ENCODE data around the gene TBRG1.
A peak's percentile ranks its signal among the peaks of the same experiment; 100 is the strongest.

The TBRG1 gene

GRCh38 chr11:124618863-124619262 lies 3.8 kb upstream of the TBRG1 start:
- DNase-seq, result no peak

- DNase-seq, result no peak
These were observed 1.3 kb downstream of the TBRG1 start for GRCh38 chr11:124623861-124624525.

GRCh38 chr11:124625504-124626168 lies 3.0 kb downstream of the TBRG1 start:
- DNase-seq, result no peak

GRCh38 chr11:124627546-124627945 lies 4.9 kb downstream of the TBRG1 start:
- no peak for DNase-seq

GRCh38 chr11:124629961-124630360 lies 7.3 kb downstream of the TBRG1 start:
- no peak for DNase-seq

- no peak for DNase-seq
These were observed 10.7 kb downstream of the TBRG1 start for GRCh38 chr11:124633355-124633754.

- DNase-seq, result no peak
These were observed 13.3 kb downstream of the TBRG1 start for GRCh38 chr11:124635932-124636331.

GRCh38 chr11:124638500-124638899 lies 15.8 kb downstream of the TBRG1 start:
- DNase-seq, result no peak

- DNase-seq, result no peak
These were observed 16.5 kb downstream of the TBRG1 start for GRCh38 chr11:124639186-124639585.

- no peak for DNase-seq
These were observed 18.0 kb downstream of the TBRG1 start for GRCh38 chr11:124640666-124641065.

- DNase-seq, result no peak
These were observed 20.0 kb downstream of the TBRG1 start for GRCh38 chr11:124642628-124643027.

- DNase-seq, result no peak
These were observed 20.5 kb downstream of the TBRG1 start for GRCh38 chr11:124643042-124643604.

GRCh38 chr11:124643605-124644425 lies 21.2 kb downstream of the TBRG1 start:
- DNase-seq, result no peak

- peak; percentile 66 for DNase-seq
These were observed 22.0 kb downstream of the TBRG1 start for GRCh38 chr11:124644426-124645280.

GRCh38 chr11:124646148-124646547 lies 23.5 kb downstream of the TBRG1 start:
- DNase-seq, result no peak

- no peak for DNase-seq
These were observed 25.9 kb downstream of the TBRG1 start for GRCh38 chr11:124648610-124649009.

- no peak for DNase-seq
These were observed 34.3 kb downstream of the TBRG1 start for GRCh38 chr11:124656774-124657630.

- no peak for DNase-seq
These were observed 35.2 kb downstream of the TBRG1 start for GRCh38 chr11:124657904-124658303.

- no peak for DNase-seq
These were observed 35.8 kb downstream of the TBRG1 start for GRCh38 chr11:124658501-124658900.

GRCh38 chr11:124658986-124659385 lies 36.3 kb downstream of the TBRG1 start:
- no peak for DNase-seq

- no peak for DNase-seq
These were observed 38.9 kb downstream of the TBRG1 start for GRCh38 chr11:124661553-124661952.

- DNase-seq, result no peak
These were observed 39.4 kb downstream of the TBRG1 start for GRCh38 chr11:124662106-124662505.
